HEK293 (cell line): ENCODE data around the gene USP6NL.

Experiments used
- CTCF ChIA-PET: fragments of 350-600 bp; formaldehyde crosslinking; extraction: SDS; loops from one replicate; lab custom pipeline; 2021; ENCODE audit warnings: antibody characterized with exemption; lab: Yijun Ruan, JAX
- POLR2A ChIA-PET: fragments of 300-600 bp; formaldehyde crosslinking; extraction: SDS; loops from one replicate; lab custom pipeline; 2020; ENCODE audit warnings: antibody characterized with exemption, inconsistent platforms; lab: Yijun Ruan, JAX
- H3K27ac ChIP-seq: fragments of 200-500 bp; sonication (Bioruptor generic); 2 replicates; pipeline ENCODE4 v1.5.1; 2014; ENCODE audit warnings: low read depth, low read length, control low read depth, inconsistent platforms; ENCODE audit errors: extremely low read depth
- H3K36me3 ChIP-seq, 2 experiments: fragments of 200-500 bp in 1 of 2; sonication (Bioruptor generic) in 1 of 2; 1 replicate in 1 of 2; 2 replicates in 1 of 2; pipeline ENCODE4 v1.5.1; 2014 to 2017; ENCODE audit warnings: inconsistent platforms in 2 of 2, low read length in 2 of 2; ENCODE audit not compliant: control insufficient read depth in 2 of 2, insufficient read depth in 1 of 2
- H3K4me1 ChIP-seq: fragments of 200-500 bp; sonication (Bioruptor generic); 2 replicates; pipeline ENCODE4 v1.5.1; 2014; ENCODE audit warnings: mild to moderate bottlenecking, low read length, inconsistent platforms; ENCODE audit not compliant: control insufficient read depth, insufficient read depth
- H3K4me3 ChIP-seq: 2 replicates; pipeline ENCODE4 v1.5.1; 2011; ENCODE audit warnings: low read depth, mild to moderate bottlenecking, control low read depth, low read length, moderate library complexity
- H3K9me3 ChIP-seq: fragments of 200-500 bp; sonication (Bioruptor generic); 2 replicates; pipeline ENCODE4 v1.5.1; 2014; ENCODE audit warnings: low read depth, low read length, inconsistent platforms; ENCODE audit not compliant: control insufficient read depth, insufficient read depth
- BCL11A ChIP-seq: fragments of 450-650 bp; formaldehyde crosslinking; IDR thresholded peaks from 2 replicates; pipeline ENCODE4 v1.5.1; 2016; ENCODE audit warnings: low read depth, missing biosample characterization, missing genetic modification characterization
- EGR2 ChIP-seq: fragments of 450-650 bp; formaldehyde crosslinking; IDR thresholded peaks from 2 replicates; pipeline ENCODE4 v1.5.1; 2016; ENCODE audit warnings: low read depth, missing biosample characterization, missing genetic modification characterization
- INSM2 ChIP-seq: fragments of 450-650 bp; formaldehyde crosslinking; IDR thresholded peaks from 2 replicates; pipeline ENCODE4 v1.5.1; 2016; ENCODE audit warnings: missing biosample characterization, missing genetic modification characterization
- KLF10 ChIP-seq: fragments of 450-650 bp; IDR thresholded peaks from 2 replicates; pipeline ENCODE4 v1.5.1; 2018; ENCODE audit warnings: missing biosample characterization, mild to moderate bottlenecking, missing genetic modification characterization
- PRDM4 ChIP-seq: fragments of 450-650 bp; formaldehyde crosslinking; IDR thresholded peaks from 2 replicates; pipeline ENCODE4 v1.5.1; 2017; ENCODE audit warnings: missing biosample characterization, missing genetic modification characterization
- REPIN1 ChIP-seq: fragments of 450-650 bp; formaldehyde crosslinking; IDR thresholded peaks from 2 replicates; pipeline ENCODE4 v1.5.1; 2017; ENCODE audit warnings: missing biosample characterization, missing genetic modification characterization, low read depth
- SETDB1 ChIP-seq: IDR thresholded peaks from one replicate; pipeline ENCODE4 v1.6.1; 2017; ENCODE audit warnings: mild to moderate bottlenecking, low read length, moderate library complexity, mixed read lengths; ENCODE audit not compliant: insufficient read length
- SP2 ChIP-seq: fragments of 450-650 bp; formaldehyde crosslinking; IDR thresholded peaks from 2 replicates; pipeline ENCODE4 v1.5.1; 2016; ENCODE audit warnings: missing biosample characterization, missing genetic modification characterization
- ZBTB44 ChIP-seq: fragments of 450-650 bp; IDR thresholded peaks from 2 replicates; pipeline ENCODE4 v1.5.1; 2018; ENCODE audit warnings: missing biosample characterization, mild to moderate bottlenecking, missing genetic modification characterization
- ZBTB7A ChIP-seq: fragments of 450-650 bp; formaldehyde crosslinking; IDR thresholded peaks from 2 replicates; pipeline ENCODE4 v1.5.1; 2016; ENCODE audit warnings: low read depth, missing biosample characterization, missing genetic modification characterization
- ZEB2 ChIP-seq: fragments of 450-650 bp; formaldehyde crosslinking; IDR thresholded peaks from 2 replicates; pipeline ENCODE4 v1.5.1; 2016; ENCODE audit warnings: missing biosample characterization, missing genetic modification characterization
- ZFP37 ChIP-seq: fragments of 450-650 bp; formaldehyde crosslinking; IDR thresholded peaks from 2 replicates; pipeline ENCODE4 v1.5.1; 2016; ENCODE audit warnings: missing biosample characterization, missing genetic modification characterization
- ZNF146 ChIP-seq: fragments of 450-650 bp; formaldehyde crosslinking; IDR thresholded peaks from 2 replicates; pipeline ENCODE4 v1.5.1; 2016; ENCODE audit warnings: missing biosample characterization, missing genetic modification characterization
- ZNF169 ChIP-seq: fragments of 450-650 bp; formaldehyde crosslinking; IDR thresholded peaks from 2 replicates; pipeline ENCODE4 v1.5.1; 2016; ENCODE audit warnings: missing biosample characterization, missing genetic modification characterization
- ZNF2 ChIP-seq: fragments of 450-650 bp; formaldehyde crosslinking; IDR thresholded peaks from 2 replicates; pipeline ENCODE4 v1.5.1; 2016; ENCODE audit warnings: missing biosample characterization, missing genetic modification characterization
- ZNF221 ChIP-seq: fragments of 450-650 bp; formaldehyde crosslinking; IDR thresholded peaks from 2 replicates; pipeline ENCODE4 v1.5.1; 2017; ENCODE audit warnings: missing biosample characterization, missing genetic modification characterization, borderline replicate concordance
- ZNF362 ChIP-seq: fragments of 450-650 bp; formaldehyde crosslinking; IDR thresholded peaks from 2 replicates; pipeline ENCODE4 v1.5.1; 2016; ENCODE audit warnings: missing biosample characterization, missing genetic modification characterization
- ZNF391 ChIP-seq: fragments of 450-650 bp; formaldehyde crosslinking; IDR thresholded peaks from 2 replicates; pipeline ENCODE4 v1.5.1; 2016; ENCODE audit warnings: low read depth, missing biosample characterization, missing genetic modification characterization, borderline replicate concordance
- ZNF416 ChIP-seq: fragments of 450-650 bp; formaldehyde crosslinking; IDR thresholded peaks from 2 replicates; pipeline ENCODE4 v1.5.1; 2016; ENCODE audit warnings: missing biosample characterization, missing genetic modification characterization
- ZNF510 ChIP-seq: fragments of 450-650 bp; formaldehyde crosslinking; IDR thresholded peaks from 2 replicates; pipeline ENCODE4 v1.5.1; 2018; ENCODE audit warnings: mild to moderate bottlenecking, missing genetic modification characterization, missing biosample characterization; ENCODE audit not compliant: insufficient replicate concordance
- ZNF514 ChIP-seq: fragments of 450-650 bp; formaldehyde crosslinking; IDR thresholded peaks from 2 replicates; pipeline ENCODE4 v1.5.1; 2016; ENCODE audit warnings: missing biosample characterization, missing genetic modification characterization
- ZNF555 ChIP-seq: fragments of 450-650 bp; formaldehyde crosslinking; conservative IDR thresholded peaks from 2 replicates; pipeline ENCODE4 v1.5.1; 2017; ENCODE audit warnings: missing biosample characterization, mild to moderate bottlenecking, missing genetic modification characterization, inconsistent platforms
- ZNF580 ChIP-seq: fragments of 450-650 bp; formaldehyde crosslinking; IDR thresholded peaks from 2 replicates; pipeline ENCODE4 v1.5.1; 2016; ENCODE audit warnings: missing biosample characterization, missing genetic modification characterization
- ZNF623 ChIP-seq: fragments of 450-650 bp; formaldehyde crosslinking; IDR thresholded peaks from 2 replicates; pipeline ENCODE4 v1.5.1; 2016; ENCODE audit warnings: missing biosample characterization, missing genetic modification characterization
- ZNF639 ChIP-seq: fragments of 450-650 bp; formaldehyde crosslinking; IDR thresholded peaks from 2 replicates; pipeline ENCODE4 v1.5.1; 2016; ENCODE audit warnings: missing biosample characterization, missing genetic modification characterization
- ZNF660 ChIP-seq: fragments of 450-650 bp; IDR thresholded peaks from 2 replicates; pipeline ENCODE4 v1.5.1; 2018; ENCODE audit warnings: missing biosample characterization, mild to moderate bottlenecking, missing genetic modification characterization
- ZNF830 ChIP-seq: fragments of 450-650 bp; IDR thresholded peaks from 2 replicates; pipeline ENCODE4 v1.5.0; 2018; ENCODE audit warnings: missing biosample characterization, missing genetic modification characterization, low read depth, mild to moderate bottlenecking, moderate library complexity
- ZNF843 ChIP-seq: fragments of 450-650 bp; formaldehyde crosslinking; IDR thresholded peaks from 2 replicates; pipeline ENCODE4 v1.5.1; 2016; ENCODE audit warnings: missing biosample characterization, missing genetic modification characterization

The USP6NL gene

GRCh38 chr10:11448190-11448544 is 163.3 kb downstream of the USP6NL start:
- TF ChIP-seq ZNF146 (tag by site-specific recombination): no peak
- no peak for TF ChIP-seq ZNF843
- no peak for TF ChIP-seq SP2 (tag by site-specific recombination)
- no peak for TF ChIP-seq ZEB2 (tag by site-specific recombination)
- no peak for TF ChIP-seq ZFP37 (tag by site-specific recombination)
- TF ChIP-seq ZNF639: no peak
- no peak for TF ChIP-seq SETDB1
- no peak for TF ChIP-seq BCL11A
- no peak for TF ChIP-seq KLF10 (tag by site-specific recombination)
- TF ChIP-seq ZBTB7A (tag by site-specific recombination): no peak
- TF ChIP-seq ZNF514 (tag by site-specific recombination): no peak
- no peak for TF ChIP-seq REPIN1
- no peak for TF ChIP-seq ZNF391
- TF ChIP-seq ZNF830 (tag by site-specific recombination): no peak
- TF ChIP-seq INSM2 (tag by site-specific recombination): no peak
- no peak for TF ChIP-seq ZNF660 (tag by site-specific recombination)
- TF ChIP-seq ZNF221 (tag by site-specific recombination): no peak
- POLR2A ChIA-PET: no interaction called here
- CTCF ChIA-PET: interaction anchor here (1.9 kb wide), 1 partner anchor 24 kb away, joined by 8 read pairs; no protein-coding TSS in a partner anchor
- no peak overlapping the region for H3K4me3 ChIP-seq
- no peaks in the 10 kb centered on the region for H3K36me3 ChIP-seq
- H3K27ac ChIP-seq: no peak overlapping the region
- no peaks in the 10 kb centered on the region for H3K9me3 ChIP-seq
- H3K4me1 ChIP-seq: no peaks in the 10 kb centered on the region

- POLR2A ChIA-PET: no interaction called here
Measured at GRCh38 chr10:11447586-11447985, 163.9 kb downstream of the USP6NL start.

More at GRCh38 chr10:11447586-11447985, 163.9 kb downstream of the USP6NL start:
- H3K4me1 ChIP-seq: no peaks in the 10 kb centered on the region
- TF ChIP-seq ZNF555 (tag by site-specific recombination): no peak
- no peak for TF ChIP-seq ZNF580 (tag by site-specific recombination)
- no peak for TF ChIP-seq ZNF169 (tag by site-specific recombination)
- TF ChIP-seq ZNF2 (tag by site-specific recombination): no peak
- TF ChIP-seq ZNF510: no peak
- TF ChIP-seq ZNF416 (tag by site-specific recombination): no peak
- no peak for TF ChIP-seq ZNF362 (tag by site-specific recombination)
- no peak for TF ChIP-seq PRDM4 (tag by site-specific recombination)
- no peak for TF ChIP-seq ZBTB44 (tag by site-specific recombination)
- TF ChIP-seq ZNF623: no peak
- TF ChIP-seq REPIN1: no peak
- TF ChIP-seq EGR2 (tag by site-specific recombination): no peak
- TF ChIP-seq, all 188 proteins: peak for 0
- Histone ChIP-seq H3K9me3 (no peaks in the 10 kb centered on the region), H3K4me3 (no peak overlapping the region), H3K36me3 (no peaks in the 10 kb centered on the region), H3K27ac (no peak overlapping the region)
- CTCF ChIA-PET: interaction anchor here (0.7 to 1.9 kb wide), 2 partner anchors 12 to 23 kb away, joined by 3 to 8 read pairs; no protein-coding TSS in a partner anchor
